ENCODE results near the gene HIGD1A. TPM values are rescaled to one million over a fixed set of nuclear protein-coding genes. Genes with fewer than 3 reads are reported as not detected.

Gene HIGD1A
- total and polyA plus RNA-seq, 2 of the 4 experiments (the other 2 are of a cell fraction), result 86.6 to 137 TPM

- no peaks in the 10 kb centered on the region for H3K36me3 ChIP-seq (ENCODE audit: control insufficient read depth, insufficient read depth, low read length)
- no peak overlapping the region for H3K14ac ChIP-seq (replicated peaks; ENCODE audit: low read depth, low read length)
- no peak overlapping the region for H3K4me3 ChIP-seq (ENCODE audit: insufficient read depth, low read depth, low read length)
- H4K8ac ChIP-seq (ENCODE audit: low read depth in 2 of 2, low read length in 2 of 2), result no peak overlapping the region
- H3K27me3 ChIP-seq (ENCODE audit: control insufficient read depth, insufficient read depth, low read length), result peaks cover 14% of the 10 kb centered on the region; the same call in 1 of the 2 replicates
- no peak overlapping the region for H2BK5ac ChIP-seq (ENCODE audit: low read depth, low read length, poor library complexity, severe bottlenecking)
- in situ Hi-C loops (cut with MboI; ENCODE audit: low sequenced_read_pairs), result no loop called here
- H2AFZ ChIP-seq (replicated peaks; ENCODE audit: low read length, poor library complexity), result no peak overlapping the region
- no peak overlapping the region for H3K56ac ChIP-seq (ENCODE audit: extremely low read depth, insufficient read depth, low read length)
- H3K27ac ChIP-seq (ENCODE audit: insufficient read depth, low read length), result no peak overlapping the region
- H3K18ac ChIP-seq (ENCODE audit: low read depth, low read length), result no peak overlapping the region
- H3K9ac ChIP-seq (ENCODE audit: low read depth, low read length), result no peak overlapping the region
- BruUV-seq (replicated peaks), result no TSS peak
- POLR2A ChIA-PET (ENCODE audit: unreplicated experiment), result no interaction called here
- no peak for ATAC-seq (ENCODE audit: low read depth)
- no peak overlapping the region for H2AK9ac ChIP-seq (replicated peaks; ENCODE audit: low read depth, low read length, poor library complexity)
- H3K4me2 ChIP-seq (ENCODE audit: low read depth, low read length), result no peak overlapping the region
- H3K4me1 ChIP-seq (ENCODE audit: control insufficient read depth, insufficient read depth, low read length), result peaks cover 12% of the 10 kb centered on the region
- H2BK20ac ChIP-seq (ENCODE audit: low read depth, low read length), result no peak overlapping the region
- no peak overlapping the region for H3K4ac ChIP-seq (ENCODE audit: low read depth, low read length)
- no peak overlapping the region for H3K23ac ChIP-seq (ENCODE audit: low read depth, low read length)
- H4K91ac ChIP-seq (ENCODE audit: insufficient read depth, low read depth, low read length), result no peak overlapping the region
- no peak overlapping the region for H2AK5ac ChIP-seq (ENCODE audit: low read depth, low read length)
- intact Hi-C loops (cut with micrococcal nuclease), result loop anchor here (5.0 kb wide), 1 partner anchor 160 kb away; the partner anchor contains the start of gene SEC22C
- dilution Hi-C loops (cut with HindIII; ENCODE audit: low sequenced_read_pairs, unreplicated experiment), result no loop called here
- CTCF ChIA-PET, result no interaction called here
- H4K20me1 ChIP-seq (ENCODE audit: insufficient read depth, low read length), result peaks cover 9% of the 10 kb centered on the region
- no peak overlapping the region for H4K5ac ChIP-seq (ENCODE audit: low read depth, low read length)
- peaks cover 10% of the 10 kb centered on the region for H3K9me1 ChIP-seq (ENCODE audit: insufficient read depth, low read length)
- DNase-seq, result no peak
- TF ChIP-seq BHLHE40 (IDR thresholded peaks at IDR 0.05; ENCODE audit: low read depth, low read length) (no peak), CEBPB (IDR thresholded peaks at IDR 0.05; ENCODE audit: low read depth, low read length) (no peak), RCOR1 (IDR thresholded peaks at IDR 0.05; ENCODE audit: insufficient replicate concordance, low read length) (no peak), FOS (IDR thresholded peaks at IDR 0.05; ENCODE audit: low read depth, low read length) (no peak), ELK1 (IDR thresholded peaks at IDR 0.05; ENCODE audit: borderline replicate concordance, low read depth, low read length) (no peak), RFX5 (IDR thresholded peaks at IDR 0.05; ENCODE audit: low read depth, low read length) (no peak), CHD1 (IDR thresholded peaks at IDR 0.05; ENCODE audit: low read depth, low read length) (no peak), MXI1 (IDR thresholded peaks at IDR 0.05; ENCODE audit: borderline replicate concordance, low read depth, low read length) (no peak), NFE2L2 (IDR thresholded peaks at IDR 0.05; ENCODE audit: low read depth, low read length) (no peak), RAD21 (IDR thresholded peaks at IDR 0.05; ENCODE audit: low read length) (no peak), MAZ (IDR thresholded peaks at IDR 0.05; ENCODE audit: borderline replicate concordance, low read depth, low read length) (no peak), MAFK (IDR thresholded peaks at IDR 0.05; ENCODE audit: low read depth, low read length) (no peak), POLR2A (IDR thresholded peaks at IDR 0.05; ENCODE audit: low read depth, low read length) (no peak)
- TF ChIP-seq, protein P1, sequence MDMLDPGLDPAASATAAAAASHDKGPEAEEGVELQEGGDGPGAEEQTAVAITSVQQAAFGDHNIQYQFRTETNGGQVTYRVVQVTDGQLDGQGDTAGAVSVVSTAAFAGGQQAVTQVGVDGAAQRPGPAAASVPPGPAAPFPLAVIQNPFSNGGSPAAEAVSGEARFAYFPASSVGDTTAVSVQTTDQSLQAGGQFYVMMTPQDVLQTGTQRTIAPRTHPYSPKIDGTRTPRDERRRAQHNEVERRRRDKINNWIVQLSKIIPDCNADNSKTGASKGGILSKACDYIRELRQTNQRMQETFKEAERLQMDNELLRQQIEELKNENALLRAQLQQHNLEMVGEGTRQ (IDR thresholded peaks at IDR 0.05; ENCODE audit: low read depth, low read length), result no peak
- WGBS, 2 experiments (ENCODE audit: extremely low coverage in 2 of 2, insufficient read length in 1 of 2), result 83% methylated on average over 1 of the region's 4 CpGs; no CpG with 5 or more reads in 1 of the 2 experiments
- H3K79me1 ChIP-seq (ENCODE audit: low read depth in 1 of 2, low read length in 2 of 2), result no peaks in the 10 kb centered on the region
- H2BK120ac ChIP-seq (ENCODE audit: low read depth, low read length), result no peak overlapping the region
- no peak overlapping the region for H2BK15ac ChIP-seq (ENCODE audit: low read depth, low read length)
- H3K9me3 ChIP-seq (ENCODE audit: control insufficient read depth, insufficient read depth, low read length), result no peaks in the 10 kb centered on the region
Observed at GRCh38 chr3:42742259-42742658, 62.0 kb downstream of the HIGD1A start.

Data from IMR-90 (cell line).